OCI-LY3 (cell line): ENCODE results near the gene HOXD13.

Experiments
- H2AFZ ChIP-seq: fragments of 200-600, 300-600 bp; shearing (Covaris generic); 2 replicates; pipeline ENCODE4 v1.6.0; 2014; ENCODE audit warnings: antibody characterized with exemption, low read depth, low read length
- H3K27ac ChIP-seq: fragments of 200-600, 300-600 bp; sonication (generic); 2 replicates; pipeline ENCODE4 v1.5.1; 2014; ENCODE audit warnings: mild to moderate bottlenecking, low read length, moderate library complexity, mixed read lengths
- H3K27me3 ChIP-seq: fragments of 200-600, 300-600 bp; sonication (generic); 2 replicates; pipeline ENCODE4 v1.6.1; 2014; ENCODE audit warnings: low read depth, low read length, mixed read lengths
- H3K36me3 ChIP-seq: fragments of 200-600, 300-600 bp; sonication (generic); replicated peaks from 2 replicates; pipeline ENCODE3; 2014; ENCODE audit warnings: low read depth, low read length, mixed read lengths
- H3K4me1 ChIP-seq: fragments of 300-600, 200-600 bp; sonication (generic); 2 replicates; pipeline ENCODE4 v1.6.1; 2014; ENCODE audit warnings: low read length, mixed read lengths
- H3K4me2 ChIP-seq: fragments of 200-600, 300-600 bp; sonication (generic); 2 replicates; pipeline ENCODE4 v1.6.1; 2014; ENCODE audit warnings: low read length, mixed read lengths
- H3K4me3 ChIP-seq: fragments of 300-600, 200-600 bp; sonication (generic); 2 replicates; pipeline ENCODE4 v1.5.1; 2014; ENCODE audit warnings: antibody characterized with exemption, mild to moderate bottlenecking, low read length, moderate library complexity
- H3K79me2 ChIP-seq: fragments of 300-600, 200-600 bp; shearing (Covaris generic); 2 replicates; pipeline ENCODE4 v1.6.1; 2014; ENCODE audit warnings: mild to moderate bottlenecking, low read length, mixed read lengths
- H3K9ac ChIP-seq: fragments of 300-600, 200-600 bp; shearing (Covaris generic); 2 replicates; pipeline ENCODE4 v1.6.0; 2014; ENCODE audit warnings: mild to moderate bottlenecking, low read length, moderate library complexity
- H3K9me3 ChIP-seq: fragments of 200-600, 300-600 bp; shearing (Covaris generic); 2 replicates; pipeline ENCODE4 v1.6.1; 2014; ENCODE audit warnings: low read length, mixed read lengths; ENCODE audit not compliant: insufficient read depth
- H4K20me1 ChIP-seq: fragments of 200-600, 300-600 bp; sonication (generic); 2 replicates; pipeline ENCODE4 v1.6.1; 2016; ENCODE audit warnings: low read length, mixed read lengths; ENCODE audit not compliant: insufficient read depth
- EZH2phosphoT487 ChIP-seq: fragments of 200-600 bp; shearing (Covaris generic); IDR thresholded peaks from 2 replicates; pipeline ENCODE4 v1.6.1; 2018; ENCODE audit warnings: antibody characterized with exemption, mixed run types, low read depth
- TF ChIP-seq, protein P1 (sequence below): fragments of 200-600, 300-600 bp; sonication (generic); IDR thresholded peaks from 2 replicates; pipeline ENCODE4 v1.5.1; 2014; ENCODE audit warnings: antibody characterized with exemption, low read length, low read depth

HOXD13 gene

DNA sequence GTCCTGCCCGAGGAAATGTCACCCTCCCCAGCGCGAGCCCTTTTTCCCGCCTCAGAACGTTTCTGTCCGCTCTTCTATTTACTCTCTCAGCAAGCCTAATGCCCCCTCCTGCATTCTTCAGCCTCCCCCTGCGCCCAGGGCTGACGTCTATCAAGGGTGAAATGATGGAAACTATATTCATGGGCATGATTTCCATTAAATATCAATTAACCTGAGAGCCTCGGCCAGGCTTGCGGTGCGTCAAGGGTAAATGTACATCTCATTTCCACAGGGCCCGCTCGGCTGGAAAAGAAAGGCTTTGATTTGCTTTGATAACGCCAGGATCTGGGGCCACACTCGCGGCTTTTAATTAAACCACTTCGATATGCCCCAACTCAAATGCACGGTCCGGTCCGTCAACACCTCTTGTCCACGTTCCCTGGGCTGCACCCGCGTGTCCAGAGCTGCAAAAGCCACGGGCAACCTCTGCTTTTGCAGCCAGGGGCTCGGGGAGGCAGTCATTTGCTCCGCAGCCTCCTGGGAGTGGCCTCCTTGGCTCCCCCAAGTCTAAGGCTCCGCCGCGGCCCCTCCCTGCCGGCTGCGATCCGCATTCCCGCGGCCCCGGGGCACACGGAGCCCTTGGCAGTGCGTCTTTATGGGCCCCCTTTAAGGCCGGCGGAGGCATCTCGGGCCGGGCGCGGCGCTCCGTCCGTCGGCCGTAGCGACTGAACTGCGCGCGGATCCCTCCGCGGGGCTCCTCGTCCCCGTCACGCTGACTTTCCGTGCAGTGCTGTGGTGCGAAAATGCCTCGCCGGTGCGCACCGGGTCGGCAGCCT is 36.7 kb downstream of the HOXD13 start, which contains the start of gene HOXD8:
Gene HOXD8, plus strand, starts transcription at position 724 of the 815 bp plus-strand sequence. CDS start 662 bp downstream, outside the sequence.
- no peak within 1 kb of the TSS for H3K27ac ChIP-seq
- H2AFZ ChIP-seq: no peak within 1 kb of the TSS

DNA sequence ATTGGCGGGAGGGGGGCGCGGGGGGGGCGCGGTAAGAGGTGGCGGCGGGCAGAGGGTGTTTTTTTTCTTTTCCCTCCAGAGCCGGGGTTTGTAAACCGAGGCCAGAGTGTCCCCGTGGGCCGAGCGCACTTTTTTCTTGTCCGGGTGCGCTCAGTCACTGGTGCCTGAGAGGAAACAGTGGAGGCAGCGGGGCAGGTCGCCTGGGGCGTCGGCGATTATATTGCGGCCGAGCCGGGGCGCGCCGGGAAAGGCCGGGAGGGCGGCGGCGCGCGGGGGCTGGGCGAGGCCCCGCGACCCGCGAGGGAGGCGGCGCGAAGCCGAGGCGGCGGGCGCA is 37.3 kb downstream of the HOXD13 start:
- Histone ChIP-seq H3K9ac (no peak overlapping the region), H3K27ac (no peak overlapping the region), H3K9me3 (no peaks in the 10 kb centered on the region), H3K79me2 (no peaks in the 10 kb centered on the region), H3K4me1 (no peaks in the 10 kb centered on the region), H3K4me3 (no peak overlapping the region), H3K36me3 (no peaks in the 10 kb centered on the region), H3K4me2 (no peak overlapping the region), H2AFZ (no peak overlapping the region), H4K20me1 (no peaks in the 10 kb centered on the region), H3K27me3 (no peaks in the 10 kb centered on the region)
- TF ChIP-seq, protein P1, sequence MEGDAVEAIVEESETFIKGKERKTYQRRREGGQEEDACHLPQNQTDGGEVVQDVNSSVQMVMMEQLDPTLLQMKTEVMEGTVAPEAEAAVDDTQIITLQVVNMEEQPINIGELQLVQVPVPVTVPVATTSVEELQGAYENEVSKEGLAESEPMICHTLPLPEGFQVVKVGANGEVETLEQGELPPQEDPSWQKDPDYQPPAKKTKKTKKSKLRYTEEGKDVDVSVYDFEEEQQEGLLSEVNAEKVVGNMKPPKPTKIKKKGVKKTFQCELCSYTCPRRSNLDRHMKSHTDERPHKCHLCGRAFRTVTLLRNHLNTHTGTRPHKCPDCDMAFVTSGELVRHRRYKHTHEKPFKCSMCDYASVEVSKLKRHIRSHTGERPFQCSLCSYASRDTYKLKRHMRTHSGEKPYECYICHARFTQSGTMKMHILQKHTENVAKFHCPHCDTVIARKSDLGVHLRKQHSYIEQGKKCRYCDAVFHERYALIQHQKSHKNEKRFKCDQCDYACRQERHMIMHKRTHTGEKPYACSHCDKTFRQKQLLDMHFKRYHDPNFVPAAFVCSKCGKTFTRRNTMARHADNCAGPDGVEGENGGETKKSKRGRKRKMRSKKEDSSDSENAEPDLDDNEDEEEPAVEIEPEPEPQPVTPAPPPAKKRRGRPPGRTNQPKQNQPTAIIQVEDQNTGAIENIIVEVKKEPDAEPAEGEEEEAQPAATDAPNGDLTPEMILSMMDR: no peak
- no peak for TF ChIP-seq EZH2phosphoT487

More for the DNA sequence above, 36.7 kb downstream of the HOXD13 start, which contains the start of gene HOXD8:
- no peaks in the 10 kb centered on the region for H4K20me1 ChIP-seq
- no peak within 1 kb of the TSS for H3K4me3 ChIP-seq
- no peaks in the 10 kb centered on the region for H3K9me3 ChIP-seq
- no peaks in the 10 kb centered on the region for H3K27me3 ChIP-seq
- no peak within 1 kb of the TSS for H3K4me2 ChIP-seq
- H3K79me2 ChIP-seq: no peaks in the 10 kb centered on the region
- TF ChIP-seq, protein P1: no peak
- TF ChIP-seq EZH2phosphoT487: no peak
- H3K9ac ChIP-seq: no peak within 1 kb of the TSS
- no peaks in the 10 kb centered on the region for H3K36me3 ChIP-seq
- no peaks in the 10 kb centered on the region for H3K4me1 ChIP-seq

DNA sequence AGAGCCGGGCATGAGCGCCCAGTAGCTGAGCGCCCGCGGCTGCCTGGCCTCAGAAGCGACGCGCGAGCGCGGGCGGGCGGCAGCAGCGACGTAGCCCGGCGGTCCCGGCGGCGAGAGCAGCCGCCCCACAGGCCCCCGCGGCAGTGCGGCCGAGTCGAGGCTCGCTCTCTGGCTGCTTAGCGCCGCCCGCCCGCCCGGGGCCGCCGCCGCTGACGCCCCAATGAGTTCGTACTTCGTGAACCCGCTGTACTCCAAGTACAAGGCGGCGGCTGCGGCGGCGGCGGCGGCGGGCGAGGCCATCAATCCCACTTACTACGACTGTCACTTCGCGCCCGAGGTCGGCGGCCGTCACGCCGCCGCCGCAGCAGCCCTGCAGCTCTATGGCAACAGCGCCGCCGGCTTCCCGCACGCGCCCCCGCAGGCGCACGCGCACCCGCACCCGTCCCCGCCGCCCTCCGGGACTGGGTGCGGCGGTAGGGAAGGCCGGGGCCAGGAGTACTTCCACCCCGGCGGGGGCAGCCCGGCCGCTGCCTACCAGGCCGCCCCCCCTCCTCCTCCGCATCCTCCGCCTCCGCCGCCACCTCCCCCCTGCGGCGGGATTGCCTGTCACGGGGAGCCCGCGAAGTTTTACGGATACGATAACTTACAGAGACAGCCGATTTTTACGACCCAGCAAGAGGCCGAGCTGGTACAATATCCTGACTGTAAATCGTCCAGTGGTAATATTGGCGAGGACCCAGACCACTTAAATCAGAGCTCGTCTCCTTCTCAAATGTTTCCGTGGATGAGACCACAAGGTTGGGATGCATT is 37.8 kb downstream of the HOXD13 start:
- no peak overlapping the region for H2AFZ ChIP-seq
- no peak overlapping the region for H3K9ac ChIP-seq

More for the DNA sequence above, 37.8 kb downstream of the HOXD13 start:
- Histone ChIP-seq H3K27ac (no peak overlapping the region), H3K4me3 (no peak overlapping the region), H3K9me3 (no peaks in the 10 kb centered on the region), H3K4me1 (no peaks in the 10 kb centered on the region), H3K79me2 (no peaks in the 10 kb centered on the region), H4K20me1 (no peaks in the 10 kb centered on the region), H3K27me3 (no peaks in the 10 kb centered on the region), H3K36me3 (no peaks in the 10 kb centered on the region), H3K4me2 (no peak overlapping the region)
- TF ChIP-seq, protein P1: no peak
- no peak for TF ChIP-seq EZH2phosphoT487
